K562 (cell line): ENCODE results near the gene CRAT. TPM values are rescaled to one million over a fixed set of nuclear protein-coding genes. Genes with fewer than 3 reads are reported as not detected.

Source experiments
- ATAC-seq: fragments of 200-7000 bp; cut with Tn5 transposase; 3 replicates; pipeline ENCODE4 v1.9.1; 2020; ENCODE audit warnings: moderate library complexity
- BruUV-seq: library from RNA; stranded (reverse); fragments of 400-500 nt; replicated peaks from 2 replicates; lab custom pipeline; 2021; lab: Mats Ljungman, UMichigan
- CTCF ChIA-PET: fragments of 300-600 bp; formaldehyde crosslinking; extraction: SDS; loops from one replicate; lab custom pipeline; 2021; ENCODE audit warnings: low intra/inter-chr PET ratio; lab: Yijun Ruan, JAX
- POLR2A ChIA-PET: fragments of 300-600, 350-650 bp; sonication (Branson Sonifier 250); formaldehyde crosslinking; extraction: SDS; loops from one replicate; lab custom pipeline; 2021; ENCODE audit warnings: antibody characterized with exemption, inconsistent platforms; lab: Yijun Ruan, JAX
- DNase-seq, 4 experiments: peaks; one replicate each; pipeline versions ENCODE4 v3.0.0 to v3.0.0-alpha.2; 2011 to 2018; ENCODE audit warnings: low spot score in 3 of 4, mixed read lengths in 3 of 4; ENCODE audit errors: extremely low read depth in 1 of 4
- FAIRE-seq: peaks from 2 replicates; lab custom pipeline; 2011; peaks lifted over from hg19 to GRCh38; lab: Jason Lieb, UNC
- H2AFZ ChIP-seq: 2 replicates; pipeline ENCODE4 v1.6.0; 2011; ENCODE audit warnings: low read depth, low read length, control low read depth, inconsistent platforms
- H3K27ac ChIP-seq: fragments of 200-600 bp; 3 replicates; pipeline ENCODE4 v1.8.0; 2011; ENCODE audit warnings: low read depth, mild to moderate bottlenecking, control low read depth, inconsistent platforms, low read length, moderate library complexity, mixed read lengths; ENCODE audit errors: extremely low read depth
- H3K27me3 ChIP-seq, 2 experiments: fragments of 300-600 bp in 1 of 2; 2 replicates in 1 of 2; 3 replicates in 1 of 2; pipeline versions ENCODE4 v1.6.0 to v1.8.0; 2011; ENCODE audit warnings: inconsistent platforms in 2 of 2, low read length in 2 of 2, mild to moderate bottlenecking in 1 of 2, mixed read lengths in 1 of 2, moderate library complexity in 1 of 2; ENCODE audit not compliant: control insufficient read depth in 2 of 2, insufficient read depth in 2 of 2
- H3K36me3 ChIP-seq: fragments of 300-600 bp; 3 replicates; pipeline ENCODE4 v1.8.0; 2011; ENCODE audit warnings: mild to moderate bottlenecking, low read length, inconsistent platforms; ENCODE audit not compliant: control insufficient read depth, insufficient read depth
- H3K4me1 ChIP-seq, 2 experiments: fragments of 200-600 bp in 1 of 2; replicated peaks in 1 of 2; 2 replicates in 1 of 2; 3 replicates in 1 of 2; pipeline versions ENCODE4 v1.5.1 to v1.8.0; 2011; ENCODE audit warnings: inconsistent platforms in 2 of 2, low read length in 2 of 2, mild to moderate bottlenecking in 1 of 2, mixed read lengths in 1 of 2, moderate library complexity in 1 of 2; ENCODE audit not compliant: control insufficient read depth in 2 of 2, insufficient read depth in 2 of 2
- H3K4me2 ChIP-seq: 2 replicates; pipeline ENCODE4 v1.6.1; 2011; ENCODE audit warnings: low read length, control low read depth, inconsistent platforms, mixed read lengths; ENCODE audit not compliant: insufficient read depth
- H3K4me3 ChIP-seq: fragments of 200-600 bp; sonication (generic), shearing (Covaris generic); 2 replicates; pipeline ENCODE4 v1.5.1; 2016; ENCODE audit warnings: control low read depth, inconsistent platforms
- H3K79me2 ChIP-seq: fragments of 200-600 bp; 3 replicates; pipeline ENCODE4 v1.8.0; 2011; ENCODE audit warnings: low read length, inconsistent platforms; ENCODE audit not compliant: control insufficient read depth, insufficient read depth
- H3K9ac ChIP-seq, 2 experiments: 2 replicates each; pipeline versions ENCODE4 v1.6.0 to v1.6.1; 2011; ENCODE audit warnings: low read depth in 2 of 2, low read length in 2 of 2, control low read depth in 1 of 2, inconsistent platforms in 1 of 2, mild to moderate bottlenecking in 1 of 2, mixed read lengths in 1 of 2; ENCODE audit not compliant: insufficient read depth in 1 of 2
- H3K9me1 ChIP-seq: one replicate; pipeline ENCODE4 v1.6.0; 2011; ENCODE audit warnings: inconsistent platforms, mild to moderate bottlenecking, low read length, moderate library complexity; ENCODE audit not compliant: control insufficient read depth, insufficient read depth
- H3K9me3 ChIP-seq: replicated peaks from 2 replicates; pipeline ENCODE4 v1.5.1; 2011; ENCODE audit warnings: low read depth, low read length, inconsistent platforms; ENCODE audit not compliant: control insufficient read depth, insufficient read depth
- H4K20me1 ChIP-seq: replicated peaks from 2 replicates; pipeline ENCODE4 v1.6.1; 2011; ENCODE audit warnings: low read length, inconsistent platforms, mixed read lengths; ENCODE audit not compliant: control insufficient read depth, insufficient read depth
- CBFA2T3 ChIP-seq: fragments of 450-650 bp; IDR thresholded peaks from 2 replicates; pipeline ENCODE4 v1.6.1; 2017
- CEBPB ChIP-seq: fragments of 450-650 bp; IDR thresholded peaks from 2 replicates; pipeline ENCODE4 v1.6.1; 2016; ENCODE audit warnings: missing genetic modification characterization, missing compliant biosample characterization
- SREBF1 ChIP-seq: fragments of 150-350 bp; IDR thresholded peaks from 2 replicates; pipeline ENCODE4 v1.6.1; 2014; ENCODE audit warnings: antibody characterized with exemption, low read depth, low read length, borderline replicate concordance
- WGBS: fragments of 100-300 bp; shearing (Covaris generic); methylation state at CpG from one replicate; pipeline ENCODE4 v1.1.6; 2016; ENCODE audit warnings: low coverage, mixed read lengths; ENCODE audit not compliant: insufficient coverage; ENCODE audit errors: missing lambda C conversion rate; 5-methylcytosine and 5-hydroxymethylcytosine counted together
- in situ Hi-C: fragments of 300-500 bp; cut with MboI; formaldehyde crosslinking; loops from 4 replicates; pipeline ENCODE4 v1.15.0; 2018; ENCODE audit warnings: inconsistent platforms, mixed read lengths
- intact Hi-C: fragments of 100-400 bp; cut with micrococcal nuclease; formaldehyde crosslinking; loops from 2 replicates; pipeline ENCODE4 v1.14.2; 2022
- polyA plus RNA-seq, 8 experiments: library from polyadenylated mRNA; depleted of rRNA in 4 of 8; stranded (reverse) in 5 of 8; unstranded in 3 of 8; fragments of >200 nt; fragmentation: Nextera tagmentation in 2 of 8; fragmentation: Illumina TruSeq in 1 of 8; extraction: Ambion mirVana in 2 of 8; extraction: Trizol in 1 of 8; gene quantifications; 2 replicates each; pipeline versions ENCODE4 v1.2.1 to v1.2.3, GENCODE V29; 2011 to 2014; ENCODE audit warnings: inconsistent platforms in 1 of 8, missing spikeins in 1 of 8
- total RNA-seq, 7 experiments: library from RNA; depleted of rRNA in 6 of 7; stranded (reverse); fragments of >200 nt in 6 of 7; fragmentation: Illumina TruSeq in 2 of 7; extraction: Trizol in 2 of 7; gene quantifications; 2 replicates each; pipeline versions ENCODE4 v1.2.1 to v1.2.3, GENCODE V29; 2011 to 2021; ENCODE audit warnings: low replicate concordance in 1 of 7
- TF ChIP-seq, protein P1 (sequence below), 2 experiments: fragments of 450-650 bp in 1 of 2; sonication (generic) in 1 of 2; formaldehyde crosslinking in 1 of 2; IDR thresholded peaks in 1 of 2; conservative IDR thresholded peaks in 1 of 2; 2 replicates each; pipeline versions ENCODE4 v1.6.1 to v1.8.1; 2016 to 2023; ENCODE audit warnings: mild to moderate bottlenecking in 2 of 2, moderate library complexity in 2 of 2, inconsistent platforms in 1 of 2, missing genetic modification reagents in 1 of 2

CRAT gene
- total and polyA plus RNA-seq, 9 of the 15 experiments (the other 6 are each of a cell fraction or from before 2014, with no cell fraction given): 0.20 to 13.8 (median 5.4) TPM

DNA sequence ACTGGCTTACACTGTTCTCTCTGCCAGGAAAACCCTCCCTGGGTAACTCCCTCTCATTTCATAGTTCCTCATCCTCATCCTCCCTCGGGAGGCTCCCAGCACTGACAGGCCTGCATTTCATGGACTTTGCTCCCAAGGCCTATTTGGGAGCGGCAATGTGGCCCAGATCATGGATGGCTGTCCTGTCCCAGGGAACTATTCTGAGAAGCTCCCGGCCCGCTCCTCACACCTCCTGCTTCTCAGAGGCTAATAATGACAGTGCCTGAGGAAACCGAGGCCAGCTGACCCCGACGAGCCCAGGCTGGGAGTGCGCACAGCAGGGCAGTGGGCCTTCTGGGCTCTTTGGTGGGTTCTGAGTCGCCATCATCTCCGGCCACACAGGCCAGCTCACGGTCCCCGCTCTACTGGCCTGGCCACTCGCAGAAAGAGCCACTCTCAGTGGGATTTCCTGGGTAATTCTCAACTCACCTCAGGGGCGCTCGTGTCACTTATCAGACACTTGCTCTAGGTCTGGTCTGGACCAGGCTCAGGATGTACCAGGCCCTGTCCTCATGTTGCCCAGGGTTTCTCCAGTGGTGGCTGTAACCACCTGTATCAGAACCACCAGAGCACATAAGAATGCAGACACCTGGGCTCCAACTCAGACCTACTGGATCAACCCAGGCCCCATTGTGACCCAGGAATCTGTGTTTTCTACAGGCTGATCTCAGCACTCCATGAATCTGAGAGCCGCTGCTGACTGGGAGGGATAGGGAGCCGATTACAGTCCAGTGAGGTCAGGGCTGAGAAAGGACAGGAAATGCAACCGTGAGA lies 31.7 kb downstream of the CRAT start:
- ATAC-seq (no peak), DNase-seq (no peak), FAIRE-seq (no peak)
- in situ Hi-C loops (no loop called here), intact Hi-C loops (no loop called here)
- no TSS peak for BruUV-seq
- ChIA-PET CTCF (no interaction called here), POLR2A (interaction anchor here (0.6 kb wide), 1 partner anchor 712 kb away, joined by 3 read pairs; no protein-coding TSS in a partner anchor)
- 0 out of 2 replicates have a peak overlapping the region, but pooled peaks have one; percentile 6 for H3K4me3 ChIP-seq
- H3K27ac ChIP-seq: no peak overlapping the region
- no peaks in the 10 kb centered on the region; the same call in 1 of the 2 replicates for H4K20me1 ChIP-seq
- no peaks in the 10 kb centered on the region for H3K27me3 ChIP-seq
- no peaks in the 10 kb centered on the region for H3K9me3 ChIP-seq
- H3K9me1 ChIP-seq: no peaks in the 10 kb centered on the region
- TF ChIP-seq CBFA2T3 (peak; percentile 76), SREBF1 (no peak)
- H3K36me3 ChIP-seq: peaks cover 17% of the 10 kb centered on the region; the same call in 1 of the 3 replicates
- H3K4me1 ChIP-seq: peaks cover 4 to 45% of the 10 kb centered on the region in 2 experiments; a peak in 4 of 5 replicates
- peaks cover 41% of the 10 kb centered on the region for H3K79me2 ChIP-seq
- WGBS: 68% methylated on average over 13 of the region's 18 CpGs
- H3K4me2 ChIP-seq: peak overlapping the region; percentile 44
- peak overlapping the region; percentile 14 to 82; a peak in 2 of 4 replicates for H3K9ac ChIP-seq
- no peak overlapping the region for H2AFZ ChIP-seq

GRCh38 chr9:129077236-129077635 lies 33.4 kb downstream of the CRAT start:
- H3K4me1 ChIP-seq: peaks cover 6 to 40% of the 10 kb centered on the region in 2 experiments; a peak in 4 of 5 replicates
- ATAC-seq (no peak), FAIRE-seq (no peak), DNase-seq (no peak)
- 76% methylated on average over 10 of the region's 10 CpGs for WGBS
- H3K9me3 ChIP-seq: no peaks in the 10 kb centered on the region
- in situ Hi-C loops (no loop called here), intact Hi-C loops (no loop called here)
- peak overlapping the region in 1 of 2 experiments; percentile 60; a peak in 1 of 4 replicates for H3K9ac ChIP-seq
- ChIA-PET CTCF (no interaction called here), POLR2A (interaction anchor here (0.6 to 1.1 kb wide), 2 partner anchors 18 to 129 kb away, joined by 4 to 6 read pairs; no protein-coding TSS in a partner anchor)
- no peaks in the 10 kb centered on the region for H3K9me1 ChIP-seq
- no TSS peak for BruUV-seq
- peaks cover 25% of the 10 kb centered on the region for H3K79me2 ChIP-seq
- no peak overlapping the region for H2AFZ ChIP-seq
- H3K4me3 ChIP-seq: no peak overlapping the region
- H3K27me3 ChIP-seq: no peaks in the 10 kb centered on the region
- no peak overlapping the region for H3K27ac ChIP-seq
- no peak overlapping the region for H3K4me2 ChIP-seq
- TF ChIP-seq, protein P1, sequence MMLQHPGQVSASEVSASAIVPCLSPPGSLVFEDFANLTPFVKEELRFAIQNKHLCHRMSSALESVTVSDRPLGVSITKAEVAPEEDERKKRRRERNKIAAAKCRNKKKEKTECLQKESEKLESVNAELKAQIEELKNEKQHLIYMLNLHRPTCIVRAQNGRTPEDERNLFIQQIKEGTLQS (IDR thresholded peaks at IDR 0.05): no peak
- TF ChIP-seq, protein P1 (CRISPR knock-in tag; conservative IDR thresholded peaks at IDR 0.05): no peak
- 0 out of 2 replicates have a peak, but pooled peaks have one; percentile 8 for TF ChIP-seq CEBPB (tag)
- H4K20me1 ChIP-seq: no peaks in the 10 kb centered on the region; the same call in 1 of the 2 replicates
- H3K36me3 ChIP-seq: peaks cover 2% of the 10 kb centered on the region; the same call in 1 of the 3 replicates
